AG04450 (cell line): ENCODE measurements around the gene C1orf21. TPM values are rescaled to one million over a fixed set of nuclear protein-coding genes. Genes with fewer than 3 reads are reported as not detected.

Experiments
- CTCF ChIA-PET: fragments of 300-600, 350-600 bp; formaldehyde crosslinking; extraction: SDS; loops from one replicate; lab custom pipeline; 2022; ENCODE audit warnings: antibody characterized with exemption, inconsistent platforms; lab: Charles Lee
- POLR2A ChIA-PET: fragments of 350-600 bp; formaldehyde crosslinking; extraction: SDS; loops from one replicate; lab custom pipeline; 2021; ENCODE audit warnings: antibody characterized with exemption, inconsistent platforms; lab: Yijun Ruan, JAX
- DNase-seq: peaks from one replicate; pipeline ENCODE4 v3.0.0-alpha.2; 2011; ENCODE audit warnings: low read depth, low spot score
- H3K27ac ChIP-seq: one replicate; pipeline ENCODE4 v1.5.1; 2012; ENCODE audit warnings: low read depth, low read length, control low read depth
- H3K27me3 ChIP-seq: one replicate; pipeline ENCODE4 v1.6.0; 2012; ENCODE audit warnings: low read length; ENCODE audit not compliant: control insufficient read depth, insufficient read depth
- H3K4me3 ChIP-seq: 2 replicates; pipeline ENCODE4 v1.5.1; 2011; ENCODE audit warnings: mild to moderate bottlenecking, low read depth, low read length, control low read depth
- H3K9me3 ChIP-seq: 2 replicates; pipeline ENCODE4 v1.5.1; 2012; ENCODE audit warnings: low read length; ENCODE audit not compliant: control insufficient read depth, insufficient read depth
- polyA plus RNA-seq: library from polyadenylated mRNA; depleted of rRNA; stranded (reverse); fragments of >200 nt; gene quantifications from 2 replicates; pipeline ENCODE4 v1.2.3, GENCODE V29; 2011
- TF ChIP-seq, protein P1 (sequence below): IDR thresholded peaks from 2 replicates; pipeline ENCODE4 v1.5.1; 2011; ENCODE audit warnings: low read depth, low read length, control low read depth, inconsistent platforms

C1orf21 gene
- polyA plus RNA-seq, 1 experiment = 29.5 TPM

DNA sequence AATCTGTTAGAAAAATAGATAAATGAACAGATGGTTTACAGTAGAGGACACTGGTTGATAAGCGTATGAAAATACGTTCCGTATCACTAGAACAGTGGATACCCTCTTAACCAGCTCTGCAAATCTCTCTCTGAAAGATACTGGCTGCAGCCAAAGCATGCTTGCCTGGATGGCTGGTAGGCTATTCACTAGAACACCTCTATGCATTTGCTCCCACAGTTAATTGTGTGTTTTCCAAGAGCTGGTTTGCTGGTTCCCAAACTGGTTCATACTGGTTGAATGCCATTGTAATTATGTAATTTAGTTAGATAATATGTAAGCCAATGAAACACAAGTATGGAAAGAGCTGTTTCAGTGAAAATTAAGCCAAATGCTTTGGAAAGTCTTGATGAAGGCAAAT, 126.6 kb downstream of the C1orf21 start:
- Histone ChIP-seq H3K27me3 (no peaks in the 10 kb centered on the region), H3K27ac (no peak overlapping the region), H3K4me3 (no peak overlapping the region), H3K9me3 (no peaks in the 10 kb centered on the region)
- TF ChIP-seq, protein P1, sequence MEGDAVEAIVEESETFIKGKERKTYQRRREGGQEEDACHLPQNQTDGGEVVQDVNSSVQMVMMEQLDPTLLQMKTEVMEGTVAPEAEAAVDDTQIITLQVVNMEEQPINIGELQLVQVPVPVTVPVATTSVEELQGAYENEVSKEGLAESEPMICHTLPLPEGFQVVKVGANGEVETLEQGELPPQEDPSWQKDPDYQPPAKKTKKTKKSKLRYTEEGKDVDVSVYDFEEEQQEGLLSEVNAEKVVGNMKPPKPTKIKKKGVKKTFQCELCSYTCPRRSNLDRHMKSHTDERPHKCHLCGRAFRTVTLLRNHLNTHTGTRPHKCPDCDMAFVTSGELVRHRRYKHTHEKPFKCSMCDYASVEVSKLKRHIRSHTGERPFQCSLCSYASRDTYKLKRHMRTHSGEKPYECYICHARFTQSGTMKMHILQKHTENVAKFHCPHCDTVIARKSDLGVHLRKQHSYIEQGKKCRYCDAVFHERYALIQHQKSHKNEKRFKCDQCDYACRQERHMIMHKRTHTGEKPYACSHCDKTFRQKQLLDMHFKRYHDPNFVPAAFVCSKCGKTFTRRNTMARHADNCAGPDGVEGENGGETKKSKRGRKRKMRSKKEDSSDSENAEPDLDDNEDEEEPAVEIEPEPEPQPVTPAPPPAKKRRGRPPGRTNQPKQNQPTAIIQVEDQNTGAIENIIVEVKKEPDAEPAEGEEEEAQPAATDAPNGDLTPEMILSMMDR = no peak
- DNase-seq = no peak
- POLR2A ChIA-PET = interaction anchor here (1.1 kb wide), 1 partner anchor 126 kb away, joined by 6 read pairs; the partner anchor contains the start of gene C1orf21
- CTCF ChIA-PET = no interaction called here

DNA sequence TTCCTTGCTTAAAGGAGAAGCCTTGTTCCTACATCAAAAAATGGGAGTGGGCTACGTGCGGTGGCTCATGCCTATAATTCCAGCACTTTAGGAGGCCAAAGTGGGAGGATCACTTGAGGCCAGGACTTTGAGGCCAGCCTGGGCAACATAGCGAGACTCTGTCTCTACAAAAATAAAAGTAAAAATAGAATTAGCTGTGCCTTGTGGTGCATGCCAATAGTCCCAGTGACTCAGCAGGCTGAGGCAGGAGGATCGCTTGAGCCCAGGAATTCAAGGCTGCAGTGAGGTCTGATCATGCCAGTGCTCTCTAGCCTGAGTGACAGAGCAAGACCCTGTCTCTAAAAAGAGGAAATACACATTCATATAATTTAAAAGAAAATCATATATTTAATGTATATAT, 127.1 kb downstream of the C1orf21 start:
- Histone ChIP-seq H3K9me3 (no peaks in the 10 kb centered on the region), H3K27ac (no peak overlapping the region), H3K4me3 (no peak overlapping the region), H3K27me3 (no peaks in the 10 kb centered on the region)
- no peak for DNase-seq
- POLR2A ChIA-PET = interaction anchor here (1.1 kb wide), 1 partner anchor 127 kb away, joined by 6 read pairs; the partner anchor contains the start of gene C1orf21
- CTCF ChIA-PET = interaction anchor here (0.6 kb wide), 1 partner anchor 281 kb away, joined by 3 read pairs; no protein-coding TSS in a partner anchor
- TF ChIP-seq, protein P1 = no peak

DNA sequence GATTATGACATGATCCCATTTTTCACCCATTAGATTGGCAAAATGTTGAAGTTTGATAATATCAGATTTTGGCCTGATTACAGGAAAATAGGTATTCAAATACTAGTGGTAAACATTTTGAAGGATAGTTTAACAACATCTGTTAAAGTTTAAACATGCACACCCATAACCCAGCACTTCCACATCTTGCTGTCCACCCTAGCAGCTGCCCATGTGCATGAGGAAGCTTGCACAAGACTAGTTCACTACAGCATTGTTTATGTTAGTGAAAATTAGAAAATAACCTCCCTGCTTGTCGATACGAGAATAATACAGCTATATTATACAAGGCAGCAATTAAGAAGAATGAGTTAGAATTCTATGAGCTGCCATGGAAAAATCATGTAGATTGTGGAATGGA, 127.6 kb downstream of the C1orf21 start:
- CTCF ChIA-PET = interaction anchor here (0.6 kb wide), 1 partner anchor 281 kb away, joined by 3 read pairs; no protein-coding TSS in a partner anchor
- POLR2A ChIA-PET = no interaction called here
- DNase-seq = no peak
- Histone ChIP-seq H3K27ac (no peak overlapping the region), H3K27me3 (no peaks in the 10 kb centered on the region), H3K4me3 (no peak overlapping the region), H3K9me3 (no peaks in the 10 kb centered on the region)
- TF ChIP-seq, protein P1 = no peak

DNA sequence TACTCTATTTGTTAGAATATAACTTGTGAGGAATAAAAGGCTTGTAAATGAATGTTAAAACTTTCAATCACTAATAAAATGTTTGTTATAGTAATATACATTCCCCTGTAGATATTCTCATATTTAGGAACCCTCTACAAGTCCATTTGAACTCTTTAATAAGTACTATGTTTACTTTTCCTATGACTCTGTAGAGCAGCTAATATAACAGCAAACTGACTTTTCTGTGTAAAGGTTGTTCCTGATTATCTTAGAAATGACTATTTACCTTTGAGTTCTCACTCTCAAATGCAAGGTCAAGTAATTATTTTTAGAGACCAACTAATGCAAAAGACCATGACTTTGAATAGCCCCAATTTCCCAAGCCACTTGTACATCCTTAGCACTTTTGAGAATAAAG, 130.3 kb downstream of the C1orf21 start:
- CTCF ChIA-PET = no interaction called here
- POLR2A ChIA-PET = no interaction called here
- no peak overlapping the region for H3K4me3 ChIP-seq
- TF ChIP-seq, protein P1 = no peak
- H3K27ac ChIP-seq = no peak overlapping the region
- no peaks in the 10 kb centered on the region for H3K27me3 ChIP-seq
- H3K9me3 ChIP-seq = no peaks in the 10 kb centered on the region
- no peak for DNase-seq

DNA sequence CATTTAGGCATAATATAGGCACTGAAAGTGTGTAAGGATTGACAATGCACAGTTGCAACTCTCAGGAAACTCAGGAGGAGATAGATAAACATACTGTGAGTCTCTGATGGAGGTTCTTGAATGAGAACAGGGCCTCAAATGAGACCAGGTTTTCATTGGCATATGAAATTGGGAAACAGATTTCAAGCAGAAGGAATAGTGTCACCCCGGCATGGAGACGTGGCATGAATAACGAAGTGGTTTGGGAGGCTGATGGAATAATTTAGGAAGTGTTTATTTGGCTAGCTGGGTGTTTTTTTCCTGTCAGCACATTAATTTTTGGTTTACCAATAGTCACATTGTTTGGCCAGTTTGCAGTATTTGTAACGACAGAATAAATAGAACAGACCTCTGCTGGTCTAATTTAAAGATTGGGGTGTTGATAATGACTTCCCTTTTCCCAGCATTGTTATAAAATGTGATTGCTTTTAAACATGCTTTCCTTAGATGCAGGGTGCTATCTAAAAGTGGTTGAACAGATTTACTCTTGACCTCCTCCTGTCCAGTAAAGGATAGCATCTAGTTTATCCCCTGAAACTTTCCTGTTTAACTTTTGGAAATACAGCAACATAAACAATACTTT, 132.0 kb downstream of the C1orf21 start:
- no peak overlapping the region for H3K27ac ChIP-seq
- no peak for DNase-seq
- H3K4me3 ChIP-seq = no peak overlapping the region
- TF ChIP-seq, protein P1 = no peak
- POLR2A ChIA-PET = no interaction called here
- H3K9me3 ChIP-seq = no peaks in the 10 kb centered on the region
- CTCF ChIA-PET = interaction anchor here (0.9 kb wide), 1 partner anchor 145 kb away, joined by 3 read pairs; no protein-coding TSS in a partner anchor
- no peaks in the 10 kb centered on the region for H3K27me3 ChIP-seq
